Stimulated activated naive CD8-positive, alpha-beta T cell treated with anti-CD3 and anti-CD28 coated beads, Interleukin-15, amount 100 ng/mL, for 72 hours (primary cell): ENCODE measurements around the gene RTN1.

Source experiments
- ATAC-seq: fragments of 150-1000 bp; cut with Tn5 transposase; 2 replicates; pipeline ENCODE4 v1.10.0; 2021; ENCODE audit warnings: mild to moderate bottlenecking, moderate library complexity
- DNase-seq, 2 donors: peaks; one replicate each; pipeline ENCODE4 v3.0.0; 2021 to 2022
- H3K27ac Mint-ChIP-seq, 2 donors: one replicate each; pipeline ENCODE4 v1.8.0; 2022; ENCODE audit warnings: mild to moderate bottlenecking in 2 of 2, mixed read lengths in 2 of 2, moderate library complexity in 2 of 2
- H3K27me3 Mint-ChIP-seq: one replicate; pipeline ENCODE4 v1.8.0; 2022; ENCODE audit warnings: mixed read lengths
- H3K4me1 Mint-ChIP-seq: one replicate; pipeline ENCODE4 v1.8.0; 2022; ENCODE audit warnings: mild to moderate bottlenecking, mixed read lengths
- H3K4me3 Mint-ChIP-seq, 2 donors: one replicate each; pipeline ENCODE4 v1.8.0; 2022; ENCODE audit warnings: mild to moderate bottlenecking in 2 of 2, mixed read lengths in 2 of 2, moderate library complexity in 1 of 2
- H3K9me3 Mint-ChIP-seq, 2 donors: one replicate each; pipeline ENCODE4 v1.8.0; 2022; ENCODE audit warnings: mixed read lengths in 2 of 2

Gene RTN1

GRCh38 chr14:59830338-59830734 is 40.2 kb downstream of the RTN1 start:
- no peak overlapping the region for H3K4me3 Mint-ChIP-seq
- H3K9me3 Mint-ChIP-seq = no peaks in the 10 kb centered on the region
- ATAC-seq (no peak), DNase-seq (no peak)
- no peaks in the 10 kb centered on the region for H3K4me1 Mint-ChIP-seq
- H3K27me3 Mint-ChIP-seq = peaks cover 39% of the 10 kb centered on the region
- no peak overlapping the region for H3K27ac Mint-ChIP-seq

GRCh38 chr14:59829469-59830337 is 40.9 kb downstream of the RTN1 start:
- Mint-ChIP-seq H3K27me3 (peaks cover 39% of the 10 kb centered on the region), H3K4me1 (no peaks in the 10 kb centered on the region), H3K9me3 (no peaks in the 10 kb centered on the region), H3K4me3 (no peak overlapping the region), H3K27ac (no peak overlapping the region)
- ATAC-seq = no peak
- DNase-seq = no peak

- Mint-ChIP-seq H3K9me3 (no peaks in the 10 kb centered on the region), H3K27me3 (peaks cover 39% of the 10 kb centered on the region), H3K4me1 (no peaks in the 10 kb centered on the region), H3K27ac (no peak overlapping the region), H3K4me3 (no peak overlapping the region)
- ATAC-seq = no peak
- DNase-seq = no peak
Measured at GRCh38 chr14:59828276-59828675, 42.3 kb downstream of the RTN1 start.

GRCh38 chr14:59827401-59827800 is 43.2 kb downstream of the RTN1 start:
- H3K27me3 Mint-ChIP-seq = peaks cover 46% of the 10 kb centered on the region
- no peaks in the 10 kb centered on the region for H3K4me1 Mint-ChIP-seq
- ATAC-seq (no peak), DNase-seq (no peak)
- no peak overlapping the region for H3K4me3 Mint-ChIP-seq
- no peaks in the 10 kb centered on the region for H3K9me3 Mint-ChIP-seq
- H3K27ac Mint-ChIP-seq = no peak overlapping the region

GRCh38 chr14:59826150-59826549 is 44.4 kb downstream of the RTN1 start:
- DNase-seq = no peak
- H3K9me3 Mint-ChIP-seq = no peaks in the 10 kb centered on the region
- no peaks in the 10 kb centered on the region for H3K4me1 Mint-ChIP-seq
- H3K4me3 Mint-ChIP-seq = no peak overlapping the region
- H3K27ac Mint-ChIP-seq = no peak overlapping the region
- ATAC-seq = no peak
- peaks cover 47% of the 10 kb centered on the region for H3K27me3 Mint-ChIP-seq

- Mint-ChIP-seq H3K9me3 (no peaks in the 10 kb centered on the region), H3K27ac (no peak overlapping the region)
- ATAC-seq = no peak
Measured at GRCh38 chr14:59823179-59823578, 47.4 kb downstream of the RTN1 start.

GRCh38 chr14:59819446-59820088 is 51.0 kb downstream of the RTN1 start:
- Mint-ChIP-seq H3K27me3 (peaks cover 32% of the 10 kb centered on the region), H3K9me3 (no peaks in the 10 kb centered on the region), H3K27ac (no peak overlapping the region), H3K4me1 (no peaks in the 10 kb centered on the region), H3K4me3 (no peak overlapping the region)
- ATAC-seq (peak; percentile 49), DNase-seq (no peak)

More at GRCh38 chr14:59823179-59823578, 47.4 kb downstream of the RTN1 start:
- no peak overlapping the region for H3K4me3 Mint-ChIP-seq
- peaks cover 26% of the 10 kb centered on the region for H3K27me3 Mint-ChIP-seq
- H3K4me1 Mint-ChIP-seq = no peaks in the 10 kb centered on the region
- DNase-seq = no peak

- Mint-ChIP-seq H3K9me3 (no peaks in the 10 kb centered on the region), H3K27ac (no peak overlapping the region), H3K4me1 (no peaks in the 10 kb centered on the region), H3K4me3 (no peak overlapping the region), H3K27me3 (peaks cover 19% of the 10 kb centered on the region)
- DNase-seq (no peak), ATAC-seq (no peak)
Measured at GRCh38 chr14:59816941-59817340, 53.6 kb downstream of the RTN1 start.

GRCh38 chr14:59814988-59815387 is 55.6 kb downstream of the RTN1 start:
- DNase-seq (no peak), ATAC-seq (no peak)
- Mint-ChIP-seq H3K27ac (no peak overlapping the region), H3K4me3 (no peak overlapping the region), H3K27me3 (peaks cover 17% of the 10 kb centered on the region), H3K4me1 (no peaks in the 10 kb centered on the region), H3K9me3 (no peaks in the 10 kb centered on the region)

GRCh38 chr14:59811815-59812214 is 58.8 kb downstream of the RTN1 start:
- DNase-seq = no peak
- no peak overlapping the region for H3K27ac Mint-ChIP-seq
- peaks cover 29% of the 10 kb centered on the region for H3K27me3 Mint-ChIP-seq
- H3K9me3 Mint-ChIP-seq = no peaks in the 10 kb centered on the region
- H3K4me3 Mint-ChIP-seq = no peak overlapping the region
- ATAC-seq = no peak
- no peaks in the 10 kb centered on the region for H3K4me1 Mint-ChIP-seq

- H3K27me3 Mint-ChIP-seq = peaks cover 27% of the 10 kb centered on the region
- DNase-seq (no peak), ATAC-seq (no peak)
- H3K9me3 Mint-ChIP-seq = no peaks in the 10 kb centered on the region
- H3K4me3 Mint-ChIP-seq = no peak overlapping the region
- H3K4me1 Mint-ChIP-seq = no peaks in the 10 kb centered on the region
- H3K27ac Mint-ChIP-seq = no peak overlapping the region
Measured at GRCh38 chr14:59811073-59811472, 59.5 kb downstream of the RTN1 start.

- ATAC-seq (no peak), DNase-seq (no peak)
- H3K27ac Mint-ChIP-seq = no peak overlapping the region
- H3K4me3 Mint-ChIP-seq = no peak overlapping the region
- H3K27me3 Mint-ChIP-seq = peaks cover 18% of the 10 kb centered on the region
- no peaks in the 10 kb centered on the region for H3K9me3 Mint-ChIP-seq
- no peaks in the 10 kb centered on the region for H3K4me1 Mint-ChIP-seq
Measured at GRCh38 chr14:59803052-59803540, 67.5 kb downstream of the RTN1 start.

GRCh38 chr14:59788176-59788575 is 82.4 kb downstream of the RTN1 start:
- Mint-ChIP-seq H3K4me1 (no peaks in the 10 kb centered on the region), H3K27me3 (peaks cover 19% of the 10 kb centered on the region), H3K9me3 (no peaks in the 10 kb centered on the region), H3K4me3 (no peak overlapping the region), H3K27ac (no peak overlapping the region)
- DNase-seq = no peak
- ATAC-seq = no peak

- Mint-ChIP-seq H3K27me3 (peaks cover 24% of the 10 kb centered on the region), H3K4me3 (no peak overlapping the region), H3K9me3 (no peaks in the 10 kb centered on the region), H3K4me1 (no peaks in the 10 kb centered on the region), H3K27ac (no peak overlapping the region)
- no peak for ATAC-seq
- DNase-seq = no peak
Measured at GRCh38 chr14:59787045-59787674, 83.4 kb downstream of the RTN1 start.

GRCh38 chr14:59785629-59786028 is 84.9 kb downstream of the RTN1 start:
- DNase-seq (no peak), ATAC-seq (no peak)
- Mint-ChIP-seq H3K4me1 (no peaks in the 10 kb centered on the region), H3K27ac (peak overlapping the region in 1 of 2 donors; percentile 42), H3K27me3 (peaks cover 9% of the 10 kb centered on the region), H3K9me3 (no peaks in the 10 kb centered on the region), H3K4me3 (no peak overlapping the region)

- no peak for DNase-seq
- ATAC-seq = no peak
- H3K27me3 Mint-ChIP-seq = peaks cover 18% of the 10 kb centered on the region
- no peaks in the 10 kb centered on the region for H3K4me1 Mint-ChIP-seq
- no peak overlapping the region for H3K27ac Mint-ChIP-seq
- no peaks in the 10 kb centered on the region for H3K9me3 Mint-ChIP-seq
- H3K4me3 Mint-ChIP-seq = no peak overlapping the region
Measured at GRCh38 chr14:59782760-59783159, 87.8 kb downstream of the RTN1 start.
